HepG2 (cell line): ENCODE results near the gene TRIM8. TPM values are rescaled to one million over a fixed set of nuclear protein-coding genes. Genes with fewer than 3 reads are reported as not detected.

Experiments
- ATAC-seq: fragments of 200-7000 bp; cut with Tn5 transposase; 3 replicates; pipeline ENCODE4 v1.9.1; 2020; ENCODE audit warnings: mild to moderate bottlenecking, moderate library complexity
- BruUV-seq: library from RNA; stranded (reverse); fragments of 400-500 nt; replicated peaks from 2 replicates; lab custom pipeline; 2021; lab: Mats Ljungman, UMichigan
- CTCF ChIA-PET: fragments of 300-600 bp; formaldehyde crosslinking; extraction: SDS; loops from one replicate; lab custom pipeline; 2021; ENCODE audit warnings: low total read pairs, inconsistent platforms, low intra/inter-chr PET ratio; lab: Yijun Ruan, JAX
- POLR2A ChIA-PET: fragments of 350-600 bp; sonication (Branson Sonifier 250); formaldehyde crosslinking; loops from one replicate; lab custom pipeline; 2020; ENCODE audit warnings: antibody characterized with exemption, inconsistent platforms; lab: Yijun Ruan, JAX
- DNase-seq: peaks from one replicate; pipeline ENCODE4 v3.0.0-alpha.2; 2015; ENCODE audit warnings: low spot score
- FAIRE-seq: peaks from 3 replicates; lab custom pipeline; 2011; peaks lifted over from hg19 to GRCh38; lab: Jason Lieb, UNC
- H2AFZ ChIP-seq: one replicate; pipeline ENCODE4 v1.6.1; 2011; ENCODE audit warnings: low read length, inconsistent platforms
- H3K27ac ChIP-seq: fragments of 300-600 bp; 3 replicates; pipeline ENCODE4 v1.8.0; 2011; ENCODE audit warnings: mixed run types, mild to moderate bottlenecking, mixed read lengths, low read length, inconsistent platforms; ENCODE audit not compliant: insufficient read depth; ENCODE audit errors: extremely low read length
- H3K27me3 ChIP-seq, 2 experiments: fragments of 200-600 bp in 1 of 2; 2 replicates in 1 of 2; 3 replicates in 1 of 2; pipeline versions ENCODE4 v1.6.0 to v1.8.0; 2011; ENCODE audit warnings: low read length in 2 of 2, mild to moderate bottlenecking in 2 of 2, moderate library complexity in 2 of 2, inconsistent platforms in 1 of 2; ENCODE audit not compliant: insufficient read depth in 2 of 2, control insufficient read depth in 1 of 2
- H3K36me3 ChIP-seq, 2 experiments: fragments of 200-600 bp in 1 of 2; replicated peaks in 1 of 2; 2 replicates in 1 of 2; 3 replicates in 1 of 2; pipeline versions ENCODE4 v1.5.1 to v1.8.0; 2011; ENCODE audit warnings: low read length in 2 of 2, inconsistent platforms in 1 of 2; ENCODE audit not compliant: insufficient read depth in 2 of 2, control insufficient read depth in 1 of 2
- H3K4me1 ChIP-seq: 2 replicates; pipeline ENCODE4 v1.5.1; 2012; ENCODE audit warnings: low read length, inconsistent platforms; ENCODE audit not compliant: insufficient read depth
- H3K4me2 ChIP-seq: 2 replicates; pipeline ENCODE4 v1.6.0; 2011; ENCODE audit warnings: low read depth, low read length, inconsistent platforms
- H3K4me3 ChIP-seq, 3 experiments: fragments of 200-600 bp in 1 of 3; sonication (generic), shearing (Covaris generic) in 1 of 3; replicated peaks in 1 of 3; 2 replicates each; pipeline ENCODE4 v1.5.1; 2011 to 2016; ENCODE audit warnings: low read length in 3 of 3, inconsistent platforms in 2 of 3, low read depth in 2 of 3, mild to moderate bottlenecking in 2 of 3, control low read depth in 1 of 3, mixed read lengths in 1 of 3; ENCODE audit not compliant: insufficient read depth in 1 of 3
- H3K79me2 ChIP-seq: one replicate; pipeline ENCODE4 v1.6.1; 2011; ENCODE audit warnings: low read length, inconsistent platforms; ENCODE audit not compliant: insufficient read depth
- H3K9ac ChIP-seq: 2 replicates; pipeline ENCODE4 v1.6.0; 2011; ENCODE audit warnings: mild to moderate bottlenecking, low read depth, low read length, inconsistent platforms; ENCODE audit not compliant: insufficient read depth
- H3K9me3 ChIP-seq: 2 replicates; pipeline ENCODE4 v1.5.1; 2012; ENCODE audit warnings: mild to moderate bottlenecking, low read length
- H4K20me1 ChIP-seq: 2 replicates; pipeline ENCODE4 v1.6.0; 2011; ENCODE audit warnings: inconsistent platforms, mild to moderate bottlenecking, low read length, moderate library complexity; ENCODE audit not compliant: insufficient read depth
- CC2D1A ChIP-seq: sonication (generic); formaldehyde crosslinking; IDR thresholded peaks from 2 replicates; pipeline ENCODE4 v1.8.1; 2023; ENCODE audit warnings: mild to moderate bottlenecking, missing genetic modification reagents
- CEBPB ChIP-seq: IDR thresholded peaks from 2 replicates; pipeline ENCODE4 v1.6.1; 2011; ENCODE audit warnings: low read depth, low read length, improper control_type of control experiment, borderline replicate concordance
- HES4 ChIP-seq: sonication (generic); formaldehyde crosslinking; IDR thresholded peaks from 2 replicates; pipeline ENCODE4 v1.9.0; 2021; ENCODE audit warnings: mild to moderate bottlenecking, missing genetic modification reagents, borderline replicate concordance
- HNRNPLL ChIP-seq: fragments of 200-400 bp; formaldehyde crosslinking; IDR thresholded peaks from 2 replicates; pipeline ENCODE4 v1.6.1; 2017; ENCODE audit warnings: mild to moderate bottlenecking, low read depth, low read length; ENCODE audit not compliant: poor library complexity, severe bottlenecking
- JUN ChIP-seq: sonication (generic); formaldehyde crosslinking; IDR thresholded peaks from 2 replicates; pipeline ENCODE4 v1.4.0; 2020; ENCODE audit warnings: mild to moderate bottlenecking, missing genetic modification reagents
- NCOA2 ChIP-seq: sonication (generic); formaldehyde crosslinking; IDR thresholded peaks from 2 replicates; pipeline ENCODE4 v1.8.0; 2022; ENCODE audit warnings: inconsistent platforms
- PHF8 ChIP-seq: sonication (generic); formaldehyde crosslinking; IDR thresholded peaks from 2 replicates; pipeline ENCODE4 v1.5.0; 2020; ENCODE audit warnings: missing genetic modification reagents
- ZBTB38 ChIP-seq: sonication (generic); formaldehyde crosslinking; IDR thresholded peaks from 2 replicates; pipeline ENCODE4 v1.5.1; 2020; ENCODE audit warnings: mild to moderate bottlenecking, missing genetic modification reagents
- ZNF263 ChIP-seq: sonication (generic); formaldehyde crosslinking; IDR thresholded peaks from 2 replicates; pipeline ENCODE4 v1.4.0; 2020; ENCODE audit warnings: missing genetic modification reagents
- WGBS: methylation state at CpG from one replicate; pipeline ENCODE4 v1.1.6; 2017; ENCODE audit warnings: low lambda C conversion rate; 5-methylcytosine and 5-hydroxymethylcytosine counted together
- in situ Hi-C: cut with HindIII; loops from 2 replicates; pipeline ENCODE4 v1.10.0; 2017; ENCODE audit warnings: low pct_unique_long_range_greater_than_20kb; ENCODE audit not compliant: extremely low pct_ligation_motif_present
- intact Hi-C: fragments of 100-400 bp; cut with micrococcal nuclease; formaldehyde crosslinking; loops from one replicate; pipeline ENCODE4 v1.10.0; 2022; ENCODE audit not compliant: unreplicated experiment
- polyA plus RNA-seq, 8 experiments: library from polyadenylated mRNA; depleted of rRNA in 3 of 8; stranded (reverse) in 7 of 8; unstranded in 1 of 8; fragments of >200 nt; fragmentation: Illumina TruSeq in 4 of 8; extraction: Trizol in 4 of 8; gene quantifications; 2 replicates each; pipeline versions ENCODE4 v1.2.1 to v1.2.3, GENCODE V29; 2011 to 2016; ENCODE audit warnings: low read depth in 4 of 8, missing spikeins in 1 of 8, mixed read lengths in 1 of 8; ENCODE audit not compliant: insufficient read depth in 1 of 8
- total RNA-seq, 5 experiments: library from RNA; depleted of rRNA; stranded (reverse); fragments of >200 nt; fragmentation: Illumina TruSeq; extraction: Trizol; gene quantifications; 2 replicates each; pipeline ENCODE4 v1.2.3, GENCODE V29; 2016; ENCODE audit warnings: low read depth in 1 of 5
- TF ChIP-seq, protein P1 (sequence below): IDR thresholded peaks from 2 replicates; pipeline ENCODE4 v1.6.1; 2016; ENCODE audit warnings: control low read depth
- TF ChIP-seq, protein P2 (sequence below): fragments of 450-650 bp; IDR thresholded peaks from 2 replicates; pipeline ENCODE4 v1.6.1; 2017
- TF ChIP-seq, protein P3 (sequence below): sonication (generic); IDR thresholded peaks from 2 replicates; pipeline ENCODE4 v1.6.1; 2016; ENCODE audit warnings: low read depth, borderline replicate concordance
- TF ChIP-seq, protein P4 (sequence below): sonication (generic); formaldehyde crosslinking; IDR thresholded peaks from 2 replicates; pipeline ENCODE4 v1.5.1; 2020; ENCODE audit warnings: mild to moderate bottlenecking, missing genetic modification reagents, moderate library complexity
- TF ChIP-seq, protein P5 (sequence below): IDR thresholded peaks from 2 replicates; pipeline ENCODE4 v1.6.1; 2018; ENCODE audit warnings: missing genetic modification reagents, mild to moderate bottlenecking, missing compliant biosample characterization

The TRIM8 gene
- total and polyA plus RNA-seq, 2 of the 13 experiments (the other 11 are each of a cell fraction or from before 2014, with no cell fraction given) = 38.9 to 66.5 TPM

DNA sequence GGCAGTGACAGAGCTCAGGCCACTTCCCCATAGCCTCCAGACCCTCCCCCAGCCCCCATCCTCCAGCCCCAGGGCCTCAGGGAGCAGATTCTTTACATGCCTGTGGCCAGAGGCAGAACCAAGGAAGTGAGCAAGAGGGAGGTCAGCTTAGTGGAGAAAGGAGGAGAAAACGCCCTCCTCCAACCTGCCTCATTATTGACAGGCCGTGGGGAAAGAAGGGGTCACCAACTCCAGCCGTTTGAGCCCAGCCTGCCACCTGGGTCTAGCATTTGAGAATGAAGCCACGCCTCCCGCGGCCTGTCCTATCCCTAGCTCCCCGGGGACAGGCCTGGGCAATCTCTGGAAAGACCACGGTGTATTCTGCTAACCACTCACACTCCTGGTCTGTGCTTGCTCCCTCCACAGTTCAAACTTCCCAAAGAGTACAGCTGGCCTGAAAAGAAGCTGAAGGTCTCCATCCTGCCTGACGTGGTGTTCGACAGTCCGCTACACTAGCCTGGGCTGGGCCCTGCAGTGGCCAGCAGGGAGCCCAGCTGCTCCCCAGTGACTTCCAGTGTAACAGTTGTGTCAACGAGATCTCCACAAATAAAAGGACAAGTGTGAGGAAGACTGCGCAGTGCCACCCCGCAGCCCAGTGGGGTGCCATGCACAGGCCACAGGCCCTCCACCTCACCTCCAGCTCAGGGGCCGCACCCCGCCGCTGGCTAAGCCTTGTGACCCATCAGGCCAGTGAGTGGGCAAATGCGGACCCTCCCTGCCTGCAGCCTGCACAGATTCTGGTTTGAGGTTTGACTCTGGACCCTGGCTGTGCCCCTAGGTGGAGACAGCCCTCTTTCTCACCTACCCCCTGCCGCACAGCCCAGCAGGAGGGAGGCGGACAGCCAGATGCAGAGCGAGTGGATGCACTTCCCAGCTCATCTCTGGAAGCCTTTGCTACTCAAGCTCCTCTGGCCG is 14.3 kb upstream of the TRIM8 start:
- Histone ChIP-seq H3K27me3 (no peaks in the 10 kb centered on the region), H3K4me1 (peaks cover 86% of the 10 kb centered on the region), H3K9ac (peak overlapping the region; percentile 34; the same call in 1 of the 2 replicates), H3K9me3 (no peaks in the 10 kb centered on the region), H3K4me3 (no peak overlapping the region), H3K36me3 (no peaks in the 10 kb centered on the region; a peak in 2 of 5 replicates), H3K27ac (peak overlapping the region; percentile 53), H2AFZ (no peak overlapping the region), H4K20me1 (no peaks in the 10 kb centered on the region), H3K4me2 (peak overlapping the region; percentile 40; the same call in 1 of the 2 replicates), H3K79me2 (no peaks in the 10 kb centered on the region)
- ChIA-PET POLR2A (interaction anchor here (0.6 to 7.0 kb wide), 13 partner anchors 11 to 139 kb away, joined by 3 to 121 read pairs (median 4); partner anchors contain the start of genes ACTR1A, SUFU and TRIM8), CTCF (no interaction called here)
- in situ Hi-C loops (no loop called here), intact Hi-C loops (loop anchor here (1.0 kb wide), 1 partner anchor 11 kb away; no protein-coding TSS in a partner anchor)
- ATAC-seq (peak; percentile 64), DNase-seq (peak; percentile 60), FAIRE-seq (peak; percentile 83)
- 64% methylated on average over 17 of the region's 22 CpGs for WGBS
- no TSS peak for BruUV-seq
- TF ChIP-seq CEBPB (no peak), CC2D1A (no peak), ZNF263 (CRISPR knock-in tag) (no peak), ZBTB38 (CRISPR knock-in tag) (peak; percentile 61; the same call in 1 of the 2 replicates), NCOA2 (CRISPR knock-in tag) (peak; percentile 17; the same call in 1 of the 2 replicates), PHF8 (CRISPR knock-in tag) (0 out of 2 replicates have a peak, but pooled peaks have one; percentile 12), JUN (no peak), HES4 (CRISPR knock-in tag) (no peak), HNRNPLL (peak; percentile 30)
- TF ChIP-seq, protein P1, sequence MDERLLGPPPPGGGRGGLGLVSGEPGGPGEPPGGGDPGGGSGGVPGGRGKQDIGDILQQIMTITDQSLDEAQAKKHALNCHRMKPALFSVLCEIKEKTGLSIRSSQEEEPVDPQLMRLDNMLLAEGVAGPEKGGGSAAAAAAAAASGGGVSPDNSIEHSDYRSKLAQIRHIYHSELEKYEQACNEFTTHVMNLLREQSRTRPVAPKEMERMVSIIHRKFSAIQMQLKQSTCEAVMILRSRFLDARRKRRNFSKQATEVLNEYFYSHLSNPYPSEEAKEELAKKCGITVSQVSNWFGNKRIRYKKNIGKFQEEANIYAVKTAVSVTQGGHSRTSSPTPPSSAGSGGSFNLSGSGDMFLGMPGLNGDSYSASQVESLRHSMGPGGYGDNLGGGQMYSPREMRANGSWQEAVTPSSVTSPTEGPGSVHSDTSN (CRISPR knock-in tag) = no peak
- TF ChIP-seq, protein P2, sequence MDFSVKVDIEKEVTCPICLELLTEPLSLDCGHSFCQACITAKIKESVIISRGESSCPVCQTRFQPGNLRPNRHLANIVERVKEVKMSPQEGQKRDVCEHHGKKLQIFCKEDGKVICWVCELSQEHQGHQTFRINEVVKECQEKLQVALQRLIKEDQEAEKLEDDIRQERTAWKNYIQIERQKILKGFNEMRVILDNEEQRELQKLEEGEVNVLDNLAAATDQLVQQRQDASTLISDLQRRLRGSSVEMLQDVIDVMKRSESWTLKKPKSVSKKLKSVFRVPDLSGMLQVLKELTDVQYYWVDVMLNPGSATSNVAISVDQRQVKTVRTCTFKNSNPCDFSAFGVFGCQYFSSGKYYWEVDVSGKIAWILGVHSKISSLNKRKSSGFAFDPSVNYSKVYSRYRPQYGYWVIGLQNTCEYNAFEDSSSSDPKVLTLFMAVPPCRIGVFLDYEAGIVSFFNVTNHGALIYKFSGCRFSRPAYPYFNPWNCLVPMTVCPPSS = no peak
- TF ChIP-seq, protein P3, sequence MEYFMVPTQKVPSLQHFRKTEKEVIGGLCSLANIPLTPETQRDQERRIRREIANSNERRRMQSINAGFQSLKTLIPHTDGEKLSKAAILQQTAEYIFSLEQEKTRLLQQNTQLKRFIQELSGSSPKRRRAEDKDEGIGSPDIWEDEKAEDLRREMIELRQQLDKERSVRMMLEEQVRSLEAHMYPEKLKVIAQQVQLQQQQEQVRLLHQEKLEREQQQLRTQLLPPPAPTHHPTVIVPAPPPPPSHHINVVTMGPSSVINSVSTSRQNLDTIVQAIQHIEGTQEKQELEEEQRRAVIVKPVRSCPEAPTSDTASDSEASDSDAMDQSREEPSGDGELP = 0 out of 2 replicates have a peak, but pooled peaks have one; percentile 15
- TF ChIP-seq, protein P4, sequence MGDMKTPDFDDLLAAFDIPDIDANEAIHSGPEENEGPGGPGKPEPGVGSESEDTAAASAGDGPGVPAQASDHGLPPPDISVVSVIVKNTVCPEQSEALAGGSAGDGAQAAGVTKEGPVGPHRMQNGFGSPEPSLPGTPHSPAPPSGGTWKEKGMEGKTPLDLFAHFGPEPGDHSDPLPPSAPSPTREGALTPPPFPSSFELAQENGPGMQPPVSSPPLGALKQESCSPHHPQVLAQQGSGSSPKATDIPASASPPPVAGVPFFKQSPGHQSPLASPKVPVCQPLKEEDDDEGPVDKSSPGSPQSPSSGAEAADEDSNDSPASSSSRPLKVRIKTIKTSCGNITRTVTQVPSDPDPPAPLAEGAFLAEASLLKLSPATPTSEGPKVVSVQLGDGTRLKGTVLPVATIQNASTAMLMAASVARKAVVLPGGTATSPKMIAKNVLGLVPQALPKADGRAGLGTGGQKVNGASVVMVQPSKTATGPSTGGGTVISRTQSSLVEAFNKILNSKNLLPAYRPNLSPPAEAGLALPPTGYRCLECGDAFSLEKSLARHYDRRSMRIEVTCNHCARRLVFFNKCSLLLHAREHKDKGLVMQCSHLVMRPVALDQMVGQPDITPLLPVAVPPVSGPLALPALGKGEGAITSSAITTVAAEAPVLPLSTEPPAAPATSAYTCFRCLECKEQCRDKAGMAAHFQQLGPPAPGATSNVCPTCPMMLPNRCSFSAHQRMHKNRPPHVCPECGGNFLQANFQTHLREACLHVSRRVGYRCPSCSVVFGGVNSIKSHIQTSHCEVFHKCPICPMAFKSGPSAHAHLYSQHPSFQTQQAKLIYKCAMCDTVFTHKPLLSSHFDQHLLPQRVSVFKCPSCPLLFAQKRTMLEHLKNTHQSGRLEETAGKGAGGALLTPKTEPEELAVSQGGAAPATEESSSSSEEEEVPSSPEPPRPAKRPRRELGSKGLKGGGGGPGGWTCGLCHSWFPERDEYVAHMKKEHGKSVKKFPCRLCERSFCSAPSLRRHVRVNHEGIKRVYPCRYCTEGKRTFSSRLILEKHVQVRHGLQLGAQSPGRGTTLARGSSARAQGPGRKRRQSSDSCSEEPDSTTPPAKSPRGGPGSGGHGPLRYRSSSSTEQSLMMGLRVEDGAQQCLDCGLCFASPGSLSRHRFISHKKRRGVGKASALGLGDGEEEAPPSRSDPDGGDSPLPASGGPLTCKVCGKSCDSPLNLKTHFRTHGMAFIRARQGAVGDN (CRISPR knock-in tag) = peak; percentile 67
- TF ChIP-seq, protein P5, sequence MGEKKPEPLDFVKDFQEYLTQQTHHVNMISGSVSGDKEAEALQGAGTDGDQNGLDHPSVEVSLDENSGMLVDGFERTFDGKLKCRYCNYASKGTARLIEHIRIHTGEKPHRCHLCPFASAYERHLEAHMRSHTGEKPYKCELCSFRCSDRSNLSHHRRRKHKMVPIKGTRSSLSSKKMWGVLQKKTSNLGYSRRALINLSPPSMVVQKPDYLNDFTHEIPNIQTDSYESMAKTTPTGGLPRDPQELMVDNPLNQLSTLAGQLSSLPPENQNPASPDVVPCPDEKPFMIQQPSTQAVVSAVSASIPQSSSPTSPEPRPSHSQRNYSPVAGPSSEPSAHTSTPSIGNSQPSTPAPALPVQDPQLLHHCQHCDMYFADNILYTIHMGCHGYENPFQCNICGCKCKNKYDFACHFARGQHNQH (CRISPR knock-in tag) = no peak
